GM23338 (cell line): Measurements from ENCODE around the gene RAPGEFL1. TPM values are rescaled to one million over a fixed set of nuclear protein-coding genes. Genes with fewer than 3 reads are reported as not detected.
A peak's percentile ranks its signal among the peaks of the same experiment; 100 is the strongest.

Source experiments
- ATAC-seq: fragments of 200-7000 bp; cut with Tn5 transposase; 3 replicates; pipeline ENCODE4 v1.9.1; 2020
- DNase-seq: peaks from one replicate; pipeline ENCODE4 v3.0.0-alpha.2; 2015; ENCODE audit warnings: low spot score
- H2AFZ ChIP-seq: fragments of 200-600 bp; sonication (generic); 2 replicates; pipeline ENCODE4 v1.8.0; 2016; ENCODE audit warnings: antibody characterized with exemption, mild to moderate bottlenecking, moderate library complexity
- H3F3A ChIP-seq: fragments of 200-600 bp; sonication (generic); replicated peaks from 2 replicates; pipeline ENCODE4 v1.8.0; 2017; ENCODE audit warnings: antibody characterized with exemption, mixed run types, low read depth
- H3K27ac ChIP-seq: fragments of 200-600 bp; sonication (generic); 2 replicates; pipeline ENCODE4 v1.6.1; 2016; ENCODE audit warnings: low read depth
- H3K27me3 ChIP-seq: fragments of 200-600 bp; sonication (generic); 2 replicates; pipeline ENCODE4 v1.8.0; 2016; ENCODE audit warnings: mild to moderate bottlenecking, mixed run types, moderate library complexity; ENCODE audit not compliant: insufficient read depth
- H3K36me3 ChIP-seq: fragments of 200-600 bp; sonication (generic); 2 replicates; pipeline ENCODE4 v1.8.0; 2016; ENCODE audit warnings: mild to moderate bottlenecking; ENCODE audit not compliant: insufficient read depth
- H3K4me1 ChIP-seq: fragments of 200-600 bp; sonication (generic); 2 replicates; pipeline ENCODE4 v1.8.0; 2016; ENCODE audit warnings: mild to moderate bottlenecking, moderate library complexity; ENCODE audit not compliant: insufficient read depth
- H3K4me2 ChIP-seq: fragments of 200-600 bp; sonication (generic); 2 replicates; pipeline ENCODE4 v1.7.1; 2017; ENCODE audit warnings: mixed run types
- H3K4me3 ChIP-seq: fragments of 200-600 bp; sonication (generic); 2 replicates; pipeline ENCODE4 v1.6.1; 2016; ENCODE audit warnings: mixed run types
- H3K79me2 ChIP-seq: fragments of 200-600 bp; sonication (generic); replicated peaks from 2 replicates; pipeline ENCODE4 v1.8.0; 2017; ENCODE audit warnings: mild to moderate bottlenecking; ENCODE audit not compliant: insufficient read depth
- H3K9me2 ChIP-seq: fragments of 200-600 bp; sonication (generic); 2 replicates; pipeline ENCODE4 v1.8.0; 2017; ENCODE audit not compliant: insufficient read depth
- H4K20me1 ChIP-seq: fragments of 200-600 bp; sonication (generic); replicated peaks from 2 replicates; pipeline ENCODE4 v1.8.0; 2017; ENCODE audit warnings: mild to moderate bottlenecking; ENCODE audit not compliant: insufficient read depth
- H3K27ac Mint-ChIP-seq: 2 replicates; pipeline ENCODE4 v1.8.0; 2020; ENCODE audit warnings: inconsistent platforms, mild to moderate bottlenecking, moderate library complexity, mixed read lengths
- H3K27me3 Mint-ChIP-seq: 3 replicates; pipeline ENCODE4 v1.8.0; 2022; ENCODE audit warnings: low read depth, mild to moderate bottlenecking, moderate library complexity, mixed read lengths, inconsistent platforms; ENCODE audit not compliant: insufficient read depth, poor library complexity
- H3K36me3 Mint-ChIP-seq: 3 replicates; pipeline ENCODE4 v1.8.0; 2021; ENCODE audit warnings: low read depth, mild to moderate bottlenecking, inconsistent platforms, moderate library complexity, mixed read lengths
- H3K4me1 Mint-ChIP-seq: 3 replicates; pipeline ENCODE4 v1.8.0; 2020; ENCODE audit warnings: mild to moderate bottlenecking, inconsistent platforms, mixed read lengths
- H3K4me3 Mint-ChIP-seq: 3 replicates; pipeline ENCODE4 v1.8.0; 2021; ENCODE audit warnings: moderate library complexity, mild to moderate bottlenecking, inconsistent platforms, mixed read lengths
- H3K9me3 Mint-ChIP-seq: 3 replicates; pipeline ENCODE4 v1.8.0; 2020; ENCODE audit warnings: moderate library complexity, mild to moderate bottlenecking, inconsistent platforms, mixed read lengths
- CREB1 ChIP-seq: fragments of 250-450 bp; sonication (Bioruptor Pico); IDR thresholded peaks from 2 replicates; pipeline ENCODE4 v1.5.0; 2020; ENCODE audit warnings: low read depth, mild to moderate bottlenecking, moderate library complexity
- CTCF ChIP-seq, 2 experiments: fragments of 200-600 bp in 1 of 2; sonication (generic) in 1 of 2; conservative IDR thresholded peaks; 2 replicates each; pipeline versions ENCODE4 v1.5.1 to v1.6.1; 2016 to 2017; ENCODE audit warnings: antibody characterized with exemption in 2 of 2, low read depth in 2 of 2, mild to moderate bottlenecking in 2 of 2, moderate library complexity in 1 of 2
- ETS1 ChIP-seq: IDR thresholded peaks from 2 replicates; pipeline ENCODE4 v1.6.1; 2016; ENCODE audit warnings: antibody characterized with exemption
- EZH2phosphoT487 ChIP-seq: fragments of 200-600 bp; sonication (generic); IDR thresholded peaks from one replicate; pipeline ENCODE4 v1.8.1; 2018; ENCODE audit warnings: antibody characterized with exemption; ENCODE audit not compliant: unreplicated experiment
- POLR2AphosphoS5 ChIP-seq: IDR thresholded peaks from 2 replicates; pipeline ENCODE4 v1.6.1; 2016; ENCODE audit warnings: antibody characterized with exemption, low read depth
- ZNF114 ChIP-seq: fragments of 250-450 bp; sonication (Bioruptor Pico); IDR thresholded peaks from 2 replicates; pipeline ENCODE4 v1.5.0; 2020; ENCODE audit warnings: mild to moderate bottlenecking, moderate library complexity
- ZNF331 ChIP-seq: fragments of 250-450 bp; sonication (Bioruptor Pico); IDR thresholded peaks from 2 replicates; pipeline ENCODE4 v1.5.0; 2020; ENCODE audit warnings: low read depth, mild to moderate bottlenecking, moderate library complexity
- ZNF462 ChIP-seq: fragments of 250-450 bp; sonication (Bioruptor Pico); IDR thresholded peaks from 2 replicates; pipeline ENCODE4 v1.5.0; 2020; ENCODE audit warnings: mild to moderate bottlenecking, moderate library complexity
- polyA plus RNA-seq: library from polyadenylated mRNA; unstranded; fragments of >200 nt; fragmentation: Nextera tagmentation; extraction: Ambion mirVana; gene quantifications from 2 replicates; pipeline ENCODE4 v1.2.1, GENCODE V29; 2016
- total RNA-seq: library from RNA; depleted of rRNA; stranded (reverse); fragments of >200 nt; shearing (Covaris generic); gene quantifications from 2 replicates; pipeline ENCODE4 v1.2.3, GENCODE V29; 2014

Gene RAPGEFL1
- total and polyA plus RNA-seq, 2 experiments from 2014 or later = 6.7 to 14.0 TPM

GRCh38 chr17:40218006-40218739 lies 40.9 kb downstream of the RAPGEFL1 start (continued):
- no peak for TF ChIP-seq ZNF462 (CRISPR knock-in tag)

- H3K4me3 Mint-ChIP-seq = peak within 1 kb of the TSS; percentile 84
- Histone ChIP-seq H3K4me3 (peak within 1 kb of the TSS; percentile 66), H3K27me3 (no peaks in the 10 kb centered on the region), H2AFZ (peak within 1 kb of the TSS; percentile 77), H3K4me1 (peaks cover 3% of the 10 kb centered on the region; the same call in 1 of the 2 replicates), H3K4me2 (peak within 1 kb of the TSS; percentile 86), H3K79me2 (peaks cover 33% of the 10 kb centered on the region), H3K36me3 (no peaks in the 10 kb centered on the region), H4K20me1 (no peaks in the 10 kb centered on the region), H3K27ac (peak within 1 kb of the TSS; percentile 94), H3K9me2 (no peaks in the 10 kb centered on the region), H3F3A (peaks cover 10% of the 10 kb centered on the region; the same call in 1 of the 2 replicates)
- no peaks in the 10 kb centered on the region; the same call in 2 of the 3 replicates for H3K36me3 Mint-ChIP-seq
- peaks cover 1% of the 10 kb centered on the region for H3K27me3 Mint-ChIP-seq
- DNase-seq (peak; percentile 99), ATAC-seq (peak; percentile 91)
- peak within 1 kb of the TSS; percentile 98 for H3K27ac Mint-ChIP-seq
- peak; percentile 45 to 66 for TF ChIP-seq CTCF (conservative IDR thresholded peaks at IDR 0.05; ENCODE audit: low read depth in 2 of 2)
- TF ChIP-seq EZH2phosphoT487 = no peak
- peak; percentile 71 for TF ChIP-seq POLR2AphosphoS5
- TF ChIP-seq ZNF331 (CRISPR knock-in tag) = no peak
- peak; percentile 60; the same call in 1 of the 2 replicates for TF ChIP-seq ETS1
- TF ChIP-seq ZNF114 (CRISPR knock-in tag) = no peak
- TF ChIP-seq CREB1 (CRISPR knock-in tag) = peak; percentile 82
- H3K9me3 Mint-ChIP-seq = no peaks in the 10 kb centered on the region
- H3K4me1 Mint-ChIP-seq = peaks cover 15% of the 10 kb centered on the region; the same call in 2 of the 3 replicates
Measured at GRCh38 chr17:40218740-40219593, 41.7 kb downstream of the RAPGEFL1 start, which contains the start of gene WIPF2. WIPF2 (plus strand) TSS chr17:40219304; CDS start chr17:40256460, 37,156 bp downstream.
